ENCODE measurements around the gene PHETA1. TPM values are rescaled to one million over a fixed set of nuclear protein-coding genes. Genes with fewer than 3 reads are reported as not detected.

The PHETA1 gene
- total and polyA plus RNA-seq, 2 experiments from 2014 or later: 5.3 to 12.9 TPM

DNA sequence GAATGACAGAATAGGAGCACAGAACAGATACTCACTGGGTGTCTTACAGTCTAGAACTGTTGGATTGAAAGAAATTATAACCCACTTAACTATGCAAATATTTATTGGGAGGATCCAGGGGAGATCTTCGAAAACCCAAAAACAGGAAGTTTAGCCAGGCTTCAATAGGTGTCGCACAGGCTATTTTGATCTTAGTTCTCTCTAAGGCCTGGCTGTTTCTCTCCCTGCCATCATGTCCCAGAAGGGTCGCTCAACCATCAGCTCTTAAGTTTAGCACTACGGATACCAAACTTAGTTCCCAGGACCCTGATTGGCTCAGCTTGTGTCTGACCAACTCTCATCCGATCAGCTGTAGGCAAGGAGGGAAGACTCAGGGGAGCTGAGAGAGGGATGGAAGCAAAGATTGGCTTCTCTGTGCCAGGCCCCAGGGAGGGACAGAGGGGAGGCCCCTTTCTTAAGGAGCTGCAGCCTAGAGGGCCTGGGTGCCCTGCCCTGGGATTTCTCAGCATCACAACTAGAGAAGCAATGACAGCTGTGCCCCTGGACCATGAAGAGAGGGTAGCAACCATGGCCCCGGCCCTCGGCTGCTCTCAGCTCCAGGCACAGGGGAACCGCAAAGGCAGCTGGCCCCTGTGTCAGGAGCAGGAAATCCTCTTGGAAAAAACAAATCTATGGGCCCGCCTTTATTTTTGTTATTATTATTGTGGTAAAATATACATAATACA, 13.5 kb downstream of the PHETA1 start (continued):
- TF ChIP-seq, protein P1, sequence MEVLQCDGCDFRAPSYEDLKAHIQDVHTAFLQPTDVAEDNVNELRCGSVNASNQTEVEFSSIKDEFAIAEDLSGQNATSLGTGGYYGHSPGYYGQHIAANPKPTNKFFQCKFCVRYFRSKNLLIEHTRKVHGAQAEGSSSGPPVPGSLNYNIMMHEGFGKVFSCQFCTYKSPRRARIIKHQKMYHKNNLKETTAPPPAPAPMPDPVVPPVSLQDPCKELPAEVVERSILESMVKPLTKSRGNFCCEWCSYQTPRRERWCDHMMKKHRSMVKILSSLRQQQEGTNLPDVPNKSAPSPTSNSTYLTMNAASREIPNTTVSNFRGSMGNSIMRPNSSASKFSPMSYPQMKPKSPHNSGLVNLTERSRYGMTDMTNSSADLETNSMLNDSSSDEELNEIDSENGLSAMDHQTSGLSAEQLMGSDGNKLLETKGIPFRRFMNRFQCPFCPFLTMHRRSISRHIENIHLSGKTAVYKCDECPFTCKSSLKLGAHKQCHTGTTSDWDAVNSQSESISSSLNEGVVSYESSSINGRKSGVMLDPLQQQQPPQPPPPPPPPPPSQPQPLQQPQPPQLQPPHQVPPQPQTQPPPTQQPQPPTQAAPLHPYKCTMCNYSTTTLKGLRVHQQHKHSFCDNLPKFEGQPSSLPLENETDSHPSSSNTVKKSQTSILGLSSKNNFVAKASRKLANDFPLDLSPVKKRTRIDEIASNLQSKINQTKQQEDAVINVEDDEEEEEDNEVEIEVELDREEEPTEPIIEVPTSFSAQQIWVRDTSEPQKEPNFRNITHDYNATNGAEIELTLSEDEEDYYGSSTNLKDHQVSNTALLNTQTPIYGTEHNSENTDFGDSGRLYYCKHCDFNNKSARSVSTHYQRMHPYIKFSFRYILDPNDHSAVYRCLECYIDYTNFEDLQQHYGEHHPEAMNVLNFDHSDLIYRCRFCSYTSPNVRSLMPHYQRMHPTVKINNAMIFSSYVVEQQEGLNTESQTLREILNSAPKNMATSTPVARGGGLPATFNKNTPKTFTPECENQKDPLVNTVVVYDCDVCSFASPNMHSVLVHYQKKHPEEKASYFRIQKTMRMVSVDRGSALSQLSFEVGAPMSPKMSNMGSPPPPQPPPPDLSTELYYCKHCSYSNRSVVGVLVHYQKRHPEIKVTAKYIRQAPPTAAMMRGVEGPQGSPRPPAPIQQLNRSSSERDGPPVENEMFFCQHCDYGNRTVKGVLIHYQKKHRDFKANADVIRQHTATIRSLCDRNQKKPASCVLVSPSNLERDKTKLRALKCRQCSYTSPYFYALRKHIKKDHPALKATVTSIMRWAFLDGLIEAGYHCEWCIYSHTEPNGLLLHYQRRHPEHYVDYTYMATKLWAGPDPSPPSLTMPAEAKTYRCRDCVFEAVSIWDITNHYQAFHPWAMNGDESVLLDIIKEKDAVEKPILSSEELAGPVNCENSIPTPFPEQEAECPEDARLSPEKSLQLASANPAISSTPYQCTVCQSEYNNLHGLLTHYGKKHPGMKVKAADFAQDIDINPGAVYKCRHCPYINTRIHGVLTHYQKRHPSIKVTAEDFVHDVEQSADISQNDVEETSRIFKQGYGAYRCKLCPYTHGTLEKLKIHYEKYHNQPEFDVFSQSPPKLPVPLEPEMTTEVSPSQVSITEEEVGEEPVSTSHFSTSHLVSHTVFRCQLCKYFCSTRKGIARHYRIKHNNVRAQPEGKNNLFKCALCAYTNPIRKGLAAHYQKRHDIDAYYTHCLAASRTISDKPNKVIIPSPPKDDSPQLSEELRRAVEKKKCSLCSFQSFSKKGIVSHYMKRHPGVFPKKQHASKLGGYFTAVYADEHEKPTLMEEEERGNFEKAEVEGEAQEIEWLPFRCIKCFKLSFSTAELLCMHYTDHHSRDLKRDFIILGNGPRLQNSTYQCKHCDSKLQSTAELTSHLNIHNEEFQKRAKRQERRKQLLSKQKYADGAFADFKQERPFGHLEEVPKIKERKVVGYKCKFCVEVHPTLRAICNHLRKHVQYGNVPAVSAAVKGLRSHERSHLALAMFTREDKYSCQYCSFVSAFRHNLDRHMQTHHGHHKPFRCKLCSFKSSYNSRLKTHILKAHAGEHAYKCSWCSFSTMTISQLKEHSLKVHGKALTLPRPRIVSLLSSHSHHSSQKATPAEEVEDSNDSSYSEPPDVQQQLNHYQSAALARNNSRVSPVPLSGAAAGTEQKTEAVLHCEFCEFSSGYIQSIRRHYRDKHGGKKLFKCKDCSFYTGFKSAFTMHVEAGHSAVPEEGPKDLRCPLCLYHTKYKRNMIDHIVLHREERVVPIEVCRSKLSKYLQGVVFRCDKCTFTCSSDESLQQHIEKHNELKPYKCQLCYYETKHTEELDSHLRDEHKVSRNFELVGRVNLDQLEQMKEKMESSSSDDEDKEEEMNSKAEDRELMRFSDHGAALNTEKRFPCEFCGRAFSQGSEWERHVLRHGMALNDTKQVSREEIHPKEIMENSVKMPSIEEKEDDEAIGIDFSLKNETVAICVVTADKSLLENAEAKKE (CRISPR knock-in tag; IDR thresholded peaks at IDR 0.05): no peak
- TF ChIP-seq POLR2AphosphoS5 (IDR thresholded peaks at IDR 0.05; ENCODE audit: low read depth): no peak
- TF ChIP-seq, protein P2, sequence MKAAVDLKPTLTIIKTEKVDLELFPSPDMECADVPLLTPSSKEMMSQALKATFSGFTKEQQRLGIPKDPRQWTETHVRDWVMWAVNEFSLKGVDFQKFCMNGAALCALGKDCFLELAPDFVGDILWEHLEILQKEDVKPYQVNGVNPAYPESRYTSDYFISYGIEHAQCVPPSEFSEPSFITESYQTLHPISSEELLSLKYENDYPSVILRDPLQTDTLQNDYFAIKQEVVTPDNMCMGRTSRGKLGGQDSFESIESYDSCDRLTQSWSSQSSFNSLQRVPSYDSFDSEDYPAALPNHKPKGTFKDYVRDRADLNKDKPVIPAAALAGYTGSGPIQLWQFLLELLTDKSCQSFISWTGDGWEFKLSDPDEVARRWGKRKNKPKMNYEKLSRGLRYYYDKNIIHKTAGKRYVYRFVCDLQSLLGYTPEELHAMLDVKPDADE (IDR thresholded peaks at IDR 0.05): no peak
- no peak for TF ChIP-seq ZNF114 (CRISPR knock-in tag; IDR thresholded peaks at IDR 0.05)
- no peak for TF ChIP-seq REST (IDR thresholded peaks at IDR 0.05; ENCODE audit: unreplicated experiment)
- TF ChIP-seq EZH2phosphoT487 (IDR thresholded peaks at IDR 0.05; ENCODE audit: unreplicated experiment): no peak
- TF ChIP-seq JUNB (IDR thresholded peaks at IDR 0.05; ENCODE audit: unreplicated experiment): no peak
- TF ChIP-seq CREB1 (CRISPR knock-in tag; IDR thresholded peaks at IDR 0.05; ENCODE audit: low read depth): no peak
- TF ChIP-seq NANOG (IDR thresholded peaks at IDR 0.05; ENCODE audit: borderline replicate concordance): no peak
- TF ChIP-seq STAT1 (IDR thresholded peaks at IDR 0.05; ENCODE audit: unreplicated experiment): no peak

All from GM23338 (cell line).